Stomach smooth muscle (tissue), 2 donors: Measurements from ENCODE around the gene NARS2.
"Not testable (repeated sequence)": the region's sequence is repeated elsewhere in the genome, so short reads cannot be mapped to it uniquely, and the experiment has no call there.

Source experiments
- H3K27ac ChIP-seq: one replicate; pipeline ENCODE4 v1.7.0; 2013; ENCODE audit warnings: mild to moderate bottlenecking, low read length, inconsistent platforms
- H3K27me3 ChIP-seq, 2 donors: one replicate each; pipeline ENCODE4 v1.7.0; 2013; ENCODE audit warnings: low read length in 2 of 2; ENCODE audit not compliant: insufficient read depth in 2 of 2, control insufficient read depth in 1 of 2
- H3K36me3 ChIP-seq, 2 donors: one replicate each; pipeline ENCODE4 v1.7.0; 2013; ENCODE audit warnings: low read length in 2 of 2; ENCODE audit not compliant: control insufficient read depth in 2 of 2, insufficient read depth in 2 of 2
- H3K4me1 ChIP-seq: one replicate; pipeline ENCODE4 v1.7.0; 2013; ENCODE audit warnings: low read length; ENCODE audit not compliant: control insufficient read depth, insufficient read depth
- H3K4me3 ChIP-seq, 2 donors: one replicate each; pipeline ENCODE4 v1.7.0; 2013; ENCODE audit warnings: low read length in 2 of 2
- H3K9ac ChIP-seq, 2 donors: one replicate each; pipeline ENCODE4 v1.7.0; 2013; ENCODE audit warnings: low read length in 2 of 2, mild to moderate bottlenecking in 1 of 2
- H3K9me3 ChIP-seq, 2 donors: one replicate each; pipeline ENCODE4 v1.7.0; 2013; ENCODE audit warnings: low read length in 2 of 2; ENCODE audit not compliant: control insufficient read depth in 2 of 2
- donor health status: healthy.
- donor health status: Pancreatic carcinoma.

NARS2 gene

DNA sequence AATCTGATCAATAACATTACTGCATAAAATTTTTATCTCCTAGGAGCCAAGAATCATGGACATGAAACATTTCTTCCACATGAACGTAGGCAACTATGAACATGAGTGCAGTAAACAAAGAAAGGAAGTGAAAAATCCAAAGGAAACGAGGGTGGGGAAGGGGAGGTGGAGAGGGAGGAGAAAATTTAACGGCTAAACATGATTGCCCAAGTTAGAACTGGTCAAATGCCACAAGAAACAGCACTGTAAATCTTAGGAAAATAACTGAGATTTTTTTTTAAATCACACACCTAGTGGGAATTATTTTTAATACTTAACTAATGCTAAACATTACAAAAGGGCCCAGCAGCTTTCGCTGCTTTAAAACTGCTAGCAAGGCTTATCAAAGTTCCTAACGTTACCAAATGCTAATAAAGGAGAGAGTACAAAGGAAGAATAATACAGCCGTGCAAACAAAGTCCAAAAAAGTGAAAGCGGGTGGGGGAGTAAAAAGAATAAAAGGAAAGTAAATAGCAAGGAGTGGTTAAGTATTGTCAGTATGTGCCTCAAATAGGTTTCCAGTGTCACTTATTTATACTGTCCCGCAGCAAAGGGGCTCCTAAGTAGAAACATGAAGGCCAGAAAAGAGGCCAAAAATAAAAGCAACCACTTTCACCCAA lies 13.7 kb downstream of the NARS2 start:
- Histone ChIP-seq H3K9ac (no peak overlapping the region), H3K36me3 (peaks cover 7 to 16% of the 10 kb centered on the region in 2 donors), H3K9me3 (no peaks in the 10 kb centered on the region), H3K4me3 (no peak overlapping the region), H3K4me1 (no peaks in the 10 kb centered on the region), H3K27me3 (no peaks in the 10 kb centered on the region), H3K27ac (no peak overlapping the region)

GRCh38 chr11:78560153-78560552 lies 14.5 kb downstream of the NARS2 start:
- no peak overlapping the region for H3K9ac ChIP-seq

GRCh38 chr11:78557236-78557635 lies 17.4 kb downstream of the NARS2 start:
- H3K9ac ChIP-seq: no peak overlapping the region
- no peaks in the 10 kb centered on the region for H3K9me3 ChIP-seq
- H3K4me1 ChIP-seq: no peaks in the 10 kb centered on the region
- peaks cover 0 to 19% of the 10 kb centered on the region in 2 donors for H3K36me3 ChIP-seq
- no peak overlapping the region for H3K27ac ChIP-seq
- no peaks in the 10 kb centered on the region for H3K27me3 ChIP-seq
- no peak overlapping the region for H3K4me3 ChIP-seq

More at GRCh38 chr11:78560153-78560552, 14.5 kb downstream of the NARS2 start:
- Histone ChIP-seq H3K4me3 (no peak overlapping the region), H3K36me3 (peaks cover 0 to 15% of the 10 kb centered on the region in 2 donors), H3K27ac (no peak overlapping the region), H3K4me1 (no peaks in the 10 kb centered on the region), H3K27me3 (no peaks in the 10 kb centered on the region), H3K9me3 (no peaks in the 10 kb centered on the region)

DNA sequence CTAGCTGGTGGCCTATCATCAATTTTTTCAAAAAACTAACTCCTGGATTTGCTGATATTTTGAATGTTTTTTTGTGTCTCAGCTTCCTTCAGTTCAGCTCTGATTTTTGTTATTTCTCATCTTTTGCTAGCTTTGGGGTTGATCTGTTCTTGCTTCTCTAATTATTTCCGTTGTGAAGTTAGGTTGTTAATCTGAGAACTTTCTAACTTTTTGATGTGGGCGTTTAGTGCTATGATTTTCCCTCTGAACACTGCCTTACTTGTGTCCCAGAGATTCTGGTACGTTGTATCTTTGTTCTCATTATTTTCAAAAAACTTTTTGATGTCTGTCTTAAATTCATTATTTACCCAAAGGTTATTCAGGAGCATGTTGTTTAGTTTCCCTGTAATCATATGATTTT lies 19.1 kb downstream of the NARS2 start:
- H3K27ac ChIP-seq: no peak overlapping the region
- no peaks in the 10 kb centered on the region for H3K9me3 ChIP-seq
- no peaks in the 10 kb centered on the region for H3K27me3 ChIP-seq
- peaks cover 0 to 19% of the 10 kb centered on the region in 2 donors for H3K36me3 ChIP-seq
- no peak overlapping the region for H3K4me3 ChIP-seq
- H3K9ac ChIP-seq: no peak overlapping the region
- no peaks in the 10 kb centered on the region for H3K4me1 ChIP-seq

DNA sequence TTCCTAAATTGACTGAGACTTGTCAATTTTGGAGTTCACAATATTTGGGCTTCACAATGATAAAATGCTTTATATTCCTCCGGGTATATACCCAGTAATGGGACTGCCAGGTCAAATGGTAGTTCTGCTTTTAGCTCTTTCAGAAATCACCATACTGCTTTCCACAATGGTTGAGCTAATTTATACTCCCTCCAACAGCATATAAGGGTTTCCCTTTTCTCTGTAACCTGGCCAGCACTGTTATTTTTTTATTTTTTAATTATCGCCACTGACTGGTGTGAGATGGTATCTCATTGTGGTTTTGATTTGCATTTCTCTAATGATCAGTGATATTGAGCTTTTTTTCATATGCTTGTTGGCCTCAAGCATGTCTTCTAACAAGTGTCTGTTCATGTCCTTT lies 21.8 kb downstream of the NARS2 start:
- no peak overlapping the region for H3K4me3 ChIP-seq
- no peaks in the 10 kb centered on the region for H3K9me3 ChIP-seq
- no peak overlapping the region for H3K9ac ChIP-seq
- peaks cover 0 to 19% of the 10 kb centered on the region in 2 donors for H3K36me3 ChIP-seq
- no peaks in the 10 kb centered on the region for H3K27me3 ChIP-seq
- no peak overlapping the region for H3K27ac ChIP-seq
- H3K4me1 ChIP-seq: no peaks in the 10 kb centered on the region

- peaks cover 0 to 15% of the 10 kb centered on the region in 2 donors for H3K36me3 ChIP-seq
- H3K9me3 ChIP-seq, H3K4me3 ChIP-seq, H3K27me3 ChIP-seq, H3K27ac ChIP-seq, H3K9ac ChIP-seq, H3K4me1 ChIP-seq: not testable (repeated sequence)
Measured at GRCh38 chr11:78552139-78552538, 22.5 kb downstream of the NARS2 start.

GRCh38 chr11:78551066-78551465 lies 23.6 kb downstream of the NARS2 start:
- Histone ChIP-seq H3K4me1 (no peaks in the 10 kb centered on the region), H3K4me3 (no peak overlapping the region), H3K27ac (no peak overlapping the region)

GRCh38 chr11:78549624-78550409 lies 24.8 kb downstream of the NARS2 start:
- no peaks in the 10 kb centered on the region for H3K27me3 ChIP-seq

More at GRCh38 chr11:78551066-78551465, 23.6 kb downstream of the NARS2 start:
- H3K36me3 ChIP-seq: peaks cover 0 to 7% of the 10 kb centered on the region in 2 donors
- H3K9me3 ChIP-seq: no peaks in the 10 kb centered on the region
- no peak overlapping the region for H3K9ac ChIP-seq
- H3K27me3 ChIP-seq: no peaks in the 10 kb centered on the region

GRCh38 chr11:78548911-78549590 lies 25.6 kb downstream of the NARS2 start:
- Histone ChIP-seq H3K36me3 (no peaks in the 10 kb centered on the region), H3K4me1 (no peaks in the 10 kb centered on the region), H3K9me3 (no peaks in the 10 kb centered on the region), H3K4me3 (no peak overlapping the region), H3K27ac (no peak overlapping the region), H3K27me3 (no peaks in the 10 kb centered on the region), H3K9ac (no peak overlapping the region)

More at GRCh38 chr11:78549624-78550409, 24.8 kb downstream of the NARS2 start:
- Histone ChIP-seq H3K9ac (no peak overlapping the region), H3K4me3 (no peak overlapping the region), H3K27ac (no peak overlapping the region), H3K36me3 (peaks cover 0 to 2% of the 10 kb centered on the region in 2 donors), H3K9me3 (no peaks in the 10 kb centered on the region), H3K4me1 (no peaks in the 10 kb centered on the region)

DNA sequence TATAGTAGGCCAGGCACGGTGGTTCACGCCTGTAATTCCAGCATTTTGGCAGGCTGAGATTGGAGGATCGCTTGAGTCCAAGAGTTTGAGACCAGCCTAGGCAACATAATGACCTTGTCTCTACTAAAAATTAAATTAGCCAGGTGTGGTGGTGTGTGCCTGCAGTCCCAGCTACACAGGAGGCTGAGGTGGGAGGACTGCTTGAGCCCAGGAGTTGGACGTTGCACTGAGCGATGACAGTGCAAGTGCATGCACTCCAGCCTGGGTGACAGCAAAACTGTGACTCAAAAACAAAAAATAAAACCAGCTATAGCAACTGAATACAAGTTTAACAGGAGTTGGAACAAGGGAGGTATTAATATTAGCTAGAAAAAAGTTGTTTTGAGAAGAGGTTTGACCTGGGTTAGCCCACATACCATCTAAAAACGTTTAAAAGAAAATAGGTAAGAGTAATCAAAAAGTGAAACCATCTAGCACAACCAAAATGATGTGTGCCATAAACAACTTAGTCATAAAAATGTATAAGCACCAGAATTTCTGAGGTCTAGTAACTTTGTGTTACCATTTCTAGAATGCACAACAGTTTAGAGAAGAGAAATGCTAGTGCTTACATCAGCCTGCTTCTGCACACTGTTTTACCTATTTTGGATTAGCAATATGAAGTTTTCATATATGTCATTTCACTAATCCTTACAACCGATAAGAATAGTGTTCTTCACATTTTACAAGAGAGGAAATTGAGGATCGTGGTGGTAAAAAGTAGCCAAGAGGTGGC lies 26.5 kb downstream of the NARS2 start:
- Histone ChIP-seq H3K9ac (no peak overlapping the region), H3K4me3 (no peak overlapping the region), H3K4me1 (no peaks in the 10 kb centered on the region), H3K9me3 (no peaks in the 10 kb centered on the region), H3K27me3 (no peaks in the 10 kb centered on the region), H3K27ac (no peak overlapping the region), H3K36me3 (no peaks in the 10 kb centered on the region)
